DOHH2 (cell line): Measurements from ENCODE around the gene BANK1.

Experiments
- EZH2phosphoT487 ChIP-seq: fragments of 200-600 bp; sonication (generic); IDR thresholded peaks from 2 replicates; pipeline ENCODE4 v1.6.1; 2017; ENCODE audit warnings: borderline replicate concordance, mild to moderate bottlenecking, antibody characterized with exemption, low read length, moderate library complexity, mixed read lengths
- TF ChIP-seq, protein P1 (sequence below): fragments of 200-600 bp; sonication (generic); IDR thresholded peaks from one replicate; pipeline ENCODE4 v1.5.1; 2014; ENCODE audit warnings: antibody characterized with exemption, mild to moderate bottlenecking, low read depth, low read length; ENCODE audit not compliant: poor library complexity, severe bottlenecking

DNA sequence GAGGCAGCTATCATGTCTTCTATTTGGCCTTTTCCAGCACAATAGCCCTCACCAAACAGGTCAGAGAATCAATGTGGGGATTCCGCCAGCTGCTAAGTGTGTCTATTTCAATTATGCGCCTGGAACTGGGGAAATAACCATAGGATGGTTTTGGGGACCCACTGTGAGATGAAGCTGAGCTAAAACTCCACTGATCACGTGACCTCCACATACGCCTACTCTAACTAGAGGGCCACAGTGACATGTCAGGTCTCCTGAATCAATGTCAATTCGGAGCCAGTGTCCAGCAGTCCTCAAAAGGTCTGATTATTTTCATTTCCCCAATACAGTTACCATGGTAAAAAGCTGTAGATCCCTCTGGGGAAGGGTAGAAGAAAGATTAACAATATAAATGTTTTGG, 10.2 kb upstream of the BANK1 start:
- TF ChIP-seq, protein P1, sequence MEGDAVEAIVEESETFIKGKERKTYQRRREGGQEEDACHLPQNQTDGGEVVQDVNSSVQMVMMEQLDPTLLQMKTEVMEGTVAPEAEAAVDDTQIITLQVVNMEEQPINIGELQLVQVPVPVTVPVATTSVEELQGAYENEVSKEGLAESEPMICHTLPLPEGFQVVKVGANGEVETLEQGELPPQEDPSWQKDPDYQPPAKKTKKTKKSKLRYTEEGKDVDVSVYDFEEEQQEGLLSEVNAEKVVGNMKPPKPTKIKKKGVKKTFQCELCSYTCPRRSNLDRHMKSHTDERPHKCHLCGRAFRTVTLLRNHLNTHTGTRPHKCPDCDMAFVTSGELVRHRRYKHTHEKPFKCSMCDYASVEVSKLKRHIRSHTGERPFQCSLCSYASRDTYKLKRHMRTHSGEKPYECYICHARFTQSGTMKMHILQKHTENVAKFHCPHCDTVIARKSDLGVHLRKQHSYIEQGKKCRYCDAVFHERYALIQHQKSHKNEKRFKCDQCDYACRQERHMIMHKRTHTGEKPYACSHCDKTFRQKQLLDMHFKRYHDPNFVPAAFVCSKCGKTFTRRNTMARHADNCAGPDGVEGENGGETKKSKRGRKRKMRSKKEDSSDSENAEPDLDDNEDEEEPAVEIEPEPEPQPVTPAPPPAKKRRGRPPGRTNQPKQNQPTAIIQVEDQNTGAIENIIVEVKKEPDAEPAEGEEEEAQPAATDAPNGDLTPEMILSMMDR = no peak
- no peak for TF ChIP-seq EZH2phosphoT487
